NCI-H1105 (cell line): Measurements from ENCODE around the gene NOL4L.
"Not testable (repeated sequence)": the region's sequence is repeated elsewhere in the genome, so short reads cannot be mapped to it uniquely, and the experiment has no call there.

ENCODE experiments used
- DNase-seq: peaks from one replicate; lab custom pipeline; 2025; lab: John Stamatoyannopoulos, UW

Gene NOL4L

DNA sequence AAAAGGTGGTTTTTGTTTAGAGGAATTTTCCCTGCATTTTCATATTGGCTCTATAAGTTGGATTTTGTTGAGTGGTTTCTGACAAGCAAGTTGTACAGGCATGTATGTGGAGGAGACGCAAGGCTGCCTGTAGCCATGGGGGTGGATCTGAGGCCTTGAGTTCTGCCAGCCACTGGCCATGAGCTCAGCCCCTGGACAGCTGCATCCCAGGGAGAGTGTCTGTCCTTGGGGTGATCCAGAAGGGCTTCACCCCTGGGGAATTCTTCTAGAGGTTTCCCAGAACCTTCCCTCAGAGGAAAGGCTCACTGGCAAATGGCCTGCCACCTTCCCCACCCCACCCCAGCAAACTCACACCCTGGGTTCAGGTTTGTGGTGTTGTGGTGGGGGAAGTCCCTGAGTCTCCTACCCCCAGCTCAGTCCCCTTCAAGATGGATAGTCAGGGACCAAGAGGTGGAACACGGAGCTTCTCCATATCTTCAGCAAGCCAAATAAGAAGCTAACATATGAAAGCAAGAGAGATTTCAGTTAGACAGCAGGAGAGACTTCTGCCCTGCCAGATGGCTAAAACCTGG lies 11.6 kb upstream of the NOL4L start:
- no peak for DNase-seq

DNA sequence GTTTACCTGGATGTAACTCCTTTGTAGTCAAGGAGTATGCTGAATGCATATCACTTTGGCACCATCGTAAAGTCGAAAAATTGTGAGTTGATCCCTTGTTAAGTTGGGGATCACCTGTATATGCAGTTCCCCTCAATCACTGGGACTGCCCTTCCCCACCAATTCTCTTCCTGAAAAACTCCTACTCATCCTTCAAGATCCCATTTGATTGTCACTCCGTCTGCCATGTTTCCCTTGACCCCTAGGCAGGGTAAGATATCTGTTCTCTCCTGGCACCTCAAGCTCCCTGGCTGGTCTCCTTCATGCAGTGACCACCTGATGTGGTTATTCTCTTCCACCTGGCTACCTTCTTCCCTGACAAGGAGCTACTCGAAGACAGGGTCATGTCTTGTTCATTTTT lies 10.0 kb upstream of the NOL4L start:
- no peak for DNase-seq

DNA sequence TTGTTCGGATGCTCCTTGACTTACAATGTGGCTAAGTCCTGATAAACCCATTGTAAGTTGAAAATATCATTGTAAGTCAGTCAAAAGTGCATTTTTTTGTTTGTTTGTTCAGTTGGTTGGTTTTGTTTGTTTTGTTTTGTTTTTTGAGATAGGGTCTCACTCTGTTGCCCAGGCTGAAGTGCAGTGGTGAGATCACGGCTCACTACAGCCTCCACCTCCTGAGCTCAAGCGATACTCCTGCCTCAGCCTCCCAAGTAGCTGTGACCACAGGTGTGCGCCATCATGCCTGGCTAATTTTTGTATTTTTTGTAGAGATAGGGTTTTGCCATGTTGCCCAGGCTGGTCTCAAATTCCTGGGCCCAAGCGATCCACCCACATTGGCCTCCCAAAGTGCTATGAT lies 9.5 kb upstream of the NOL4L start:
- not testable (repeated sequence) for DNase-seq

DNA sequence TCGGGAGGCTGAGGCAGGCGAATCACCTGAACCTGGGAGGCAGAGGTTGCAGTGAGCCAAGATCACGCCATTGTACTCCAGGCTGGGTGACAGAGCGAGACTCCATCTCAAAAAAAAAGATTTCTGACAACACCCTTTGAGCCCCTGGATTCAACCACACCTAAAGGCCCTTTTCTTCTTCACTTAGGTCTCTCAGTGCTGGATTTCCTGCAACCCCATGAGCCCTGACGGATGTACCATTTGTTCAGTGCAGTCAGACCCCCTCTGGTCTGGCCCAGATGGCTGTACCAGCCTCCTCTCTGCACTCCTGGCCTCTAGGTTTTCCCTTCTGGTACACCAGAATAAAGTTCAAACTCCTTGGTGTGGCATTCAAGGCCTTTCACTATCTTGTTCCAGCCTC lies 9.1 kb upstream of the NOL4L start:
- no peak for DNase-seq

DNA sequence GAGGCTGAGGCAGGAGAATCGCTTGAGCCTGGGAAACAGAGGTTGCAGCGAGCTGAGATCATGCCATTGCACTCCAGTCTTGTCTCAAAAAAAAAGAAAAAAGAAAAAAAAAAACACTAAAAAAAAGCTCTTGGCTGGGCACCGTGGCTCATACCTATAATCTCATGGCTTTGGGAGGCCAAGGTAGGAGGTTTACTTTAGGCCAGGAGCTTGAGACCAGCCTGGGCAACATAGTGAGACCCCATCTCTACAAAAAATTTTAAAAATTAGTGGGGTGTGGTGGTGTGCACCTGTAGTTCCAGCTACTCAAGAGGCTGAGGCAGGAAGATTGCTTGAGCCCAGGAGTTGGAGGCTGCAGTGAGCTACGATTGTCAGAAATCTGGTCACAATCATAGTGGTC lies 7.5 kb upstream of the NOL4L start:
- not testable (repeated sequence) for DNase-seq

DNA sequence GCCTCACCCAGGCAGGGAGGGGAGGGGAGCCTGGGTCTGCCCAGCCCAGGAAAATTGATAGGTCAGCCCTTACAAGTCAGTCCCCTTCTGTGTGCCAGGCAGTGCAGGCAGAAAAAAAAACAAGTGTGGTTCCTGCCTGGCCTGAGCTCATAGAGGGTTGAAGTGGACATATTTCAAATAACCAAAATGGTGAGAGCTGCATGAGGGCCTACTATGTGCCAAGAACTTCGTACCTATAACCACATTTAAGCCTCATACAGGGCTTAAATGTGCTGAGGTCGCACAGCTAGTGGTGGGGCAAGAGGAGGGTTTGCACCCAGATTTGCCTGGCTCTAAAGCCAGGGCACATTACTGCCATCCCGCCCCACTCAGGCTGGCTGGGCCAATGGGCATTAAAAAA lies 6.9 kb upstream of the NOL4L start:
- DNase-seq: no peak

DNA sequence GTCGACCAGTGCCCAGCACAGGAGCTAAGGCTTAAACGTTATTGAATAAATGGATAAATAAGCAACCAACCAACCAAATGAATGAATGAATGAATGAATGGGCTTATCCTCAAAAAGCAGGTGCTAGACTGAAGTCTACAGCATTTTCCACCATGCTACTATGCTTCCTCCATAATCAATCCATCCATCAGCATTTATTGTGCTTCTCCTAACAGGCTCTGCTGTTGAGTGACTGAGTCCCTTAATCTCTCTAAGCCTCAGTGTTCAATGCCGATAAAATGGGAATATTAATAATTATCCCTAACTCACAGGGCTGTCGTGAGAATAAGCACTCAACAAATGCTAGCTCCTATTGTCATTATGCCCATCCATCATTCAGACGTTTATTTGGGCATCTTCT lies 4.6 kb upstream of the NOL4L start:
- DNase-seq: no peak

DNA sequence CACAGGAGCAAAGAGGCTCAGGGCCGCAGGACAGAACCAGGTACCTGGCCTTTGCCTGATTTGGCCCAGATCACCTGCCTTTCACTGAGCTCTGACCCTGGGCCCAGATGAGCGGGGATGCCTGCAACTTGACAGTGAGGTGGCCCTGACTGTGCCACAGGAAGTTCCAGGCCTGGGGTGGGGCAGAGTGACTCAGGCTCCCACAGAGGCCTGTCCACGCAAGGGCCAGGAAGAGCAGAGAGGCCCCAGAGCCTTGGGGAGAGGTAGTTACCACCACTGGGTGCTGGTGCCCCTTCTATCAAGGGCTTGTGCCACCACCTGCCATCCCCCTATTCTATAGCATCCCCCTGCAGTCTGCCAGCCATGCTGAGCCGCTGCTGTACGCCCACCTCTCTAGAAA lies 4.1 kb upstream of the NOL4L start:
- no peak for DNase-seq

DNA sequence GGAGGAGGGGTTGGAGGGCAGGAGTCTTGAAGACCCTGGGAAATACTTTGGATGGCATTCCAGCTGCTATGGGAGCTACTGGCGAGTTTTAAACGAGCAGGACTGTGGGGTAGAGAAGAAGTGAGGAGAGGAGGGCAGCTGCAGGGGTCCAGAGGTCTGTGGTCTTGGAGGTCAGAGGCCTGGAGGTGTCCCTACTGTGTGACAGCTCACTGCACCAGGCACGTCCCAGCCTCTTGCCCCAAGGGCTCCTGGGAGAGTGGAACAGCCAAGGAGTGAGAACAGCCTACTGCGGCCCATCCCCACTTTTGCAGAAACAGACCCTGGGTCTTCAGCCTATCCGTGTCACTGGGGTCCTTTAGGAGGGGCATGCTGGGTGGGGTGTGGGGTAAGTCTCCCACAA lies 2.9 kb upstream of the NOL4L start:
- DNase-seq: no peak

DNA sequence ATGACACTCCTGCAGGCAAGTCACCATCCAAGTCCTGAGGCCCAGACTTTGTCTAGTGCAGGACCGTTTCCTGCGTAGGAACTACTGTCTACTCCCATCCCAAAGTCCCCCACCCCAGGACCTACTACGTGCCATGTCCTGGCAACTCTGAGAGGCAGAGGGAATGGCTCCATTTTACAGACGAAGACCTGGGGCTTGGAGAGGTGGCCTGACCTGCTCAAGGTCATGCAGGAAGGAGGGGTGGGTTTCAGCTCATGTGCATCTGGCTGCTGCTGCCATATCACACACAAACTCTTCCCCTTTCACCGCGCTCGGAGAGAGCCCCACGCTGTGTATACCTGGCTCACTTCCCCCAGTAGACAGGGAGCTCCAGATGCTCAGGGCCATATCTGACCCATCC lies 1.2 kb upstream of the NOL4L start:
- no peak for DNase-seq

DNA sequence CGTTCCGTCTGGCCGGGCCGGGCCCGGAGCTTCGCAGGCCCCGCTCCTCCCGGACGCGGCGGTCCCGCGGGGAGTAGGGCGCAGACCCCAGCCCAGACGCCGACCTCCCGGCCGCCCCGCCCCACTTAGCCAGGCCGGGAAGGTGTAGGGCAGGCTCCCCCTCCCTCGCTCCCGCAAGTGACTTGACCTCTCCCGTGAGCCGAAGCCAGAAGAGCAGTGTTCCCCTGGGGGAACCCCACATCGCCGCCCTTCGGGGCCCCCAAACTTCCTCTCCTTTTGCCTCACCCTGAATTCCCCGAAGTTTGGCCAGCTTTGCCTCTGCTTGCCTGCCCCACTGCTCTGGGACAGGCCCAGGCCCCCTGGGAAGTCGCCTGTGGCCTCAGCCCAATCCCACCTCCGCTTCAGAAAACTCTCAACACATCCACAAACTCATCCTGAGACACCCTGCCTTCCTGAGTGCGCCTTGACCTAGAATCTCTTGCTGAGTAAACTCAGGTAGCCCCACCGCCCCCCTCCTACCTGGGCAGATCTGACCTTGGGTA lies 524 bp upstream of the NOL4L start:
- no peak for DNase-seq

DNA sequence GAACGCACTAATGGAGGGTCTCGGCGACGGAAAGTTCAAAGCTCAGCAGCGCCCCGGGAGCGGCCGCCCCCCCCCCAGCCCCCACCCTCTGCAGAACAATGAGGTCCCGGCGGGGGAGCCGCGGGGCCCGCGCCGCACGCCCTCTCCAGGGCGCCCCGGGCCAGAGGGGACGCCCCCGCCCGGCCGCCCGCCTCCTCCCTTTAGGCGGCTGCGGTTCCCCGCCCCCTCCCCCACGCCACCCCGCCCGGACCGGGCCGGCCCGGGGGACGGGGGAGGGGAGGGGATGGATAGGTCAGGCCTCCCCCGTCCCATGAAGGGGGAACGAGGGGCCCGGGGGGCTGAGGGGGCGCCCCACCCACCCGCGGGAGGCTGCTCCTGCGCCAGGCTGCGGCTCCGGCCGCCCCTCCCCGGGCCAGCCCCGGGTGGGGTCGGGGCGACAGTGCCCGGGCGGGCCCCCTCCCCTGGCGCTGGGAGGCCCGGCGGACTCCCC lies 1.5 kb downstream of the NOL4L start:
- DNase-seq: no peak

DNA sequence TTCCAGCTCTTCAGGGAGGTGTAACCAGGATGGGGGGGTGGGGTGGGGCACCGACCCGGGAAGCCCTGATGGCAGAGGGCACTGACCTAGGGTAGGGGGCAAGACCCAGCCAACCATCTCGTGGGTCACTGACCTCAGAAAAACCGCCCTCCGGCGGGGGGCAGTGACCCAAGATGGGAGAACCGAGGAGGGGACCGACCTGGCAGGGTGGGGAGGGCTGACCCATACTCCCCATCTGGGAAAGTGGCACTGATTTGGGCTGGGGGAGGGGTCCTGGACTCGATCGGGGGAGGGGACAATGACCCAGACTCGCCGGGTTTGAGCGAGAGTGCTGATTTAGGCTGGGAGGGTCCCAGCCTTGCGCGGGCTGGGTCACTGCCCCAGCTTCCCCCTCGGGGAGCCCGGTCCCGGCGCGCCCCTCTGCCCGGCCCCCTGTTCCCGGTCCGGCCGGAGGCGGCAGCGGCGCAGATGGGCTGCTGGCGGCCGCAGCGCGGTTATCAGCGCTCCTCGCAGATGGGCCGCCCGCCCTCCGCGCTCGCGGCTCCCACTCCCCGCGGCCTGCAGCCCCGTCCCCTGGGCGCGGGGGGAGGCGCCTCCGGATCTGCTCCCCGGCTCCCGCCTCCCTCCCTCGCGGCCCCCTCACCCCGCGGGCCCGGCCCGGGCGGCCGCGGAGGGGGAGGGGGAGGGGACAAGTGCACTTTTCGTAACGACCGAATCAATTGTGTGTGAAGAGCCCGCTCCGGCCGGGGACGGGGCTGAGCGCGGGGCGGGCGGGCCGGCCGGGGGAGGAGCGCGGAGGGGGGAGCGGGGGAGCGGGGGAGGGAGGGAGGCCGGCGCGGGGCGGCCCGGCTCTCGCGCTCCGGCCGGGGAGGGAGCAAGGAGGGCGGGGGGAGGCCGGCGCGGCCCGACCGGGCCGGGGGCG lies 2.2 kb downstream of the NOL4L start:
- DNase-seq: no peak

DNA sequence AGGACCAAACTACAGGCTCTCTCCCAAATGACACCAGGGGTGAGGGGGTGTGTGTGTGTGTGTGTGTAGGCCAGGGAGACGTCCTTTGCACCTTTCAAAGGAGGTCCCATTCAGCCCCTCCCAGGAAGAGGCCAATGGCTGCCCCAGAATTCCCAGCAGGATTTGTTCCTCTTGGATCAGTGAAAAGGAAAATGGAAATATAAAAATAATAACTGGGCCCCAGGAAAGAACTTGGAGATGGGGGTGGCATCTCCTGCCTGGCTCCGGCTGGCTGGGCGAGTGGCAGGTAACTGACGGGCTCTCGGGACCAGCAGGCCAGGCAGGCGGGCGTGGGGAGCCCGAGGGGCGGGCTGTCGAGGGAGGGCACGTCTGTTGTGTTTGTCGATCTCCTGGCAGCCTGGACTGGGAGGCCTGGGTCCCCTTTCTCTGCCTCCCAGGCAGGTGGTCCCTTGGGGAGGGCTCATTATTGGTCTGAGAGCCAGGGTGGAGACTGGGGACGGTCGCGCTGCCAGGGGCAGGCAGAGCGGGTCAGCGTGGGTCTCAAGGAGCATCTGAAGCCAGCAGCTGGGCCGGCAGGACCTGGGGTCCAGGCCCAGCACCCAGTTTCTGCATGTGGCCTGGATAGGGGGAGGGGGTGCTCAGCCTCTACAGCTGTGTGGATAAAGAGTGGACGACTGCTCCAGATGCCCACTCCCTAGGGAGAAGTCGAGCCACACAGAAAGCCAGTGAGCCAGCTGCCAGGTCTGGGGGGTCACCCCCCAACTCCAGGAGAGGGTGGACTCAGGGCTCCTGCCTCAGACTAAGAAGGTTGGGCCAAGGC lies 3.1 kb downstream of the NOL4L start:
- no peak for DNase-seq

DNA sequence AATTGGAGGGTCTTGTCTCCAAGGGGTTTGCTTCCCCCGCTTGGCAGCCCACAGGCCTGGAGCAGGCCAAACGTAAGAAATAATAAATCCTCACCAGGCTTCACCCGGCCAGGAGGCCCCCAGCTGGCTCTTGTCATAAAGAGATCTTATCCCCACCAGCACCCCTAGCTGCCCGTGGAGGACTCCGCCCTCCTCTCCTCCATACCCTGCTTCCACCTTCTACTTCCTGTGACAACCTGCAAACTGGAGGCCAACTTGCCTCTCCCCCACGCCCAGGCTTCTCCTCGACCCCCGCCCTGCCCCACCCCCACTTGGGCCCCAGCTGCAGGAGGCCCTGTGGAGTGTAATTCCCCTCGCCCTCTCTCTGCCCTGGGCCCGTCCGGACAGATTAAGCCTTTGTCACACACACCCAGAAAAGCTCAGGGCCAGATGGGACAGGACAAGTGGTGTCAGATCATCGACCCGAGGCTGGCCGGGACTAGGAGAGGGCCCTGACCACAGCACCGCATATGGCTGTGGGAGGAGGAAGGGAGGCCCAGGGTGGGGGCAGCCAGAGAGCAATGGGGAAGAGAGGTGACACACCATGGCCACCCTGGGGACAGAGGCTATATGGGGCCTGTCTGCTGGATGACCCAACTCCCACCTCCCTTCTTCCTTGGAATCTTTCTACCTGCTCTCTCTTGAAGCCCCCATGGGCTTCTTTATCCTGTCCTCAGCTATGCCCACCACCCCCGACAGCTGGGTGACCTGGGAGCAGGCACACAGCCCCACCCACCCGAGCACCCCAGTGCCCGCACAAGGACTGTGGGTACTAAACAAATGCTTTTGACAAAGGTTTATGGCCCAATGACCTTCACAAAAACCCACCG lies 3.9 kb downstream of the NOL4L start:
- DNase-seq: no peak

DNA sequence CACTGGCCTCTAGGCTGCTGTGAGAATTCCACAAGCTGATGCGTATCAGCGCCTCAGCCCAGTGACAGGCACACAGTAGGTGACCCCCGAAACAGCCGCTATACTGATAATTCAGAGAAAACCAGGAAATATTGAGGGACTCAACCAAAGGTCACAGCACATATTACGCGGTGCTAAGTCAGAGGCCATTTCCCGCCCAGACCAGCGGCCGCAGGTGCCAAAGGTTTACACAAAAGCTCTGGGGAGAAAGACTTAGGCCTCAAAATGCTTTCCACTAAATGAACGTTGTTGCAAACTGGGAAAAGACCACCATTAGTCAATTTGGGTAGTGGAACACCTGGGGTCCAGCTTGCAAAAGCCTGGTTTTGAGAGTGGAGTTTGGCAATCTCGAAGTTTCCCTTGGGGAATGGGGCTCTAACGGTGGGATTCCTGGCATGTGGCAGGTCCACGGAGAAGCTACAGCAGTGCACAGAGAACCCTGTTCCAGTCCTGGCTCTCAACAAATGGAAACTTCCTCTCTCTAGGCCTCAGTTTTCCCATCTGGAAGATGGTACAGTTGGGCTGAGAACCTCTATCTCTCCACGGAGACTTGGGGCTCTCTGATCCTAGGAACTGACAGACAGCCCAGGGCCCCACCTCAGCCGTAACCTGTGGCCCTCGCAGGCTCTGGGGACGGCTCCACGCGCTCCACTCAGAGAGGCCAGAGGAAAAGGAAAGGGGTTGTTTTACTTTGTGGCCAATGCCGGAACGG lies 4.7 kb downstream of the NOL4L start:
- no peak for DNase-seq

DNA sequence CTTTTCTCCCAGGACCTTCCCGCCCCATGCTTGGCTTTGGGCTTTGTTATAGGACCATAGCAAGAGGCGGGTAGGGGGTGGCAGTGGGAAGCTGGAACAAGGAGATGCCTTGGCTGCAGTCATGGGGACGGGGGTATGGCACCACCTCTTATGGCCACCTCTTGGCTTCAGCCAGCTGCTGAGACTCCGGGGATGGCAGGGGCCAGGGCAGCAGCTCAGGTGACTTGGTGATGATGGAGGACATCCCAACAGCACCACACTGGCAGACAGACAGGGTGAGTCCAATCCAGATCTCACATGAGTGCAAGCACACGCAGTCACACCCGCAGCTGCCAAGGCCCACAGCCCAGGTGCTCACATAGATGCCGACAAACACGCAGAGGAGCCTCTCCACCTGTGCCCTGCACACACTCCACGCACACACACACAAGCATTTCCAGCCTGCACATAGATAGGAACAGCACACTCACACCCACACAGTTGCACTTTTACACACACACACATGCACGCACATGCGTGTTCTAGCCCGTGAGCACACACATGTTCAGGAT lies 6.2 kb downstream of the NOL4L start:
- no peak for DNase-seq

DNA sequence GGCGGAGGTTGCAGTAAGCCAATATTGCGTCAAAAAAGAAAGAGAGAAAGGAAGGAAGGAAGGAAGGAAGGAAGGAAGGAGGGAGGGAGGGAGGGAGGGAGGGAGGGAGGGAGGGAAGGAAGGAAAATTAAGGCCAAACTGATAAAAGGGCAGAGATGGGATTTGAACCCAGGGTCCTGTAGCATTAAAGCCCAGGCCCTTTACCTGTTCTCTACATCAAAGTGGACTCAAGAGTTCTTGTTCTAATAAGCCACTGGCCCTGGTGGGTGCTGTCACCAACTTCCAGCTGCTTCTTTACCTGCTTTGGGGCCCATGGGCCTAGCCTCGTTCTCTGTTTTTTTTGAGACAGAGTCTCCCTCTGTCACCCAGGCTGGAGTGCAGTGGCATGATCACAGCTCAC lies 7.1 kb downstream of the NOL4L start:
- not testable (repeated sequence) for DNase-seq

DNA sequence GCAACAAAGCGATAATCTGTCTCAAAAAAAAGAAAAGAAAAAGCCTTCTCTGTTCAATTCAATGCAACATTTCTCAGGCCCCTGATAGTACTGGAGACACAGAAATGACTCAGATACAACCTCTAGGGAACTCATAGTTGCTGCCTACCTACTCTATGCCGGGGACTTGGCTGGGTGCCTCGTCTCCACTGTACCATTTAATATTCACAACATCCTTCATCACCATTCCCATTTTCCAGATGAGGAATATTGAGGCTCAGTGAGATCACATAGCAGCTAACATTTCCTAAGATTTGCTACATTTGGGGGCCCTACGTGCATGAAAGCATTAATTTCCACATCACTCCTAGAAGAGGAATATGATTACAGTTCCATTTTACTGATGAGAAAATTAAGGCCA lies 7.5 kb downstream of the NOL4L start:
- DNase-seq: no peak

DNA sequence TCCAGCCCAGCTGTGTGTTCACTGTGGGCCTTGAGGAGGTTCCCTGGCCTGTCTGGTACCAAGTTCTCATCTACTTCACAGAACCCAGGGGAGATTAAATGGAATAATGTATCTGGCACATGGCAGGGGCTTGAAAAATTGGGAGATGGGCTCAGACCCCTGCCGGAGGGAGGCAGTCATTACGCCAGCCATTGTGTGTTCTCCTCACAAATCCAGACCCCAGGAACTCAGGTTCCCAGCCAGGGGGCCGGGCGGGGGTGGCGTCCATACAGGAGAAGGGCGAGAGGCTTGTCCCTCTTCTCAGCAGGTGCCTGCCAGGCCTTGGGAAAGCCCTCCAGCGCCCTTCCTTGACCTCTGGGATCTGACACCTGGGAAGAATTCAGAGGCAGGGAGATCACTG lies 8.1 kb downstream of the NOL4L start:
- DNase-seq: no peak
